Activated CD4-positive, alpha-beta T cell treated with anti-CD3 and anti-CD28 coated beads for 1 hour (primary cell): ENCODE results near the gene DTWD2.
A peak's percentile ranks its signal among the peaks of the same experiment; 100 is the strongest.
"Not testable (repeated sequence)": the region's sequence is repeated elsewhere in the genome, so short reads cannot be mapped to it uniquely, and the experiment has no call there.

ENCODE experiments used
- DNase-seq: peaks from one replicate; pipeline ENCODE4 v3.0.0-alpha.2; 2020

The DTWD2 gene

DNA sequence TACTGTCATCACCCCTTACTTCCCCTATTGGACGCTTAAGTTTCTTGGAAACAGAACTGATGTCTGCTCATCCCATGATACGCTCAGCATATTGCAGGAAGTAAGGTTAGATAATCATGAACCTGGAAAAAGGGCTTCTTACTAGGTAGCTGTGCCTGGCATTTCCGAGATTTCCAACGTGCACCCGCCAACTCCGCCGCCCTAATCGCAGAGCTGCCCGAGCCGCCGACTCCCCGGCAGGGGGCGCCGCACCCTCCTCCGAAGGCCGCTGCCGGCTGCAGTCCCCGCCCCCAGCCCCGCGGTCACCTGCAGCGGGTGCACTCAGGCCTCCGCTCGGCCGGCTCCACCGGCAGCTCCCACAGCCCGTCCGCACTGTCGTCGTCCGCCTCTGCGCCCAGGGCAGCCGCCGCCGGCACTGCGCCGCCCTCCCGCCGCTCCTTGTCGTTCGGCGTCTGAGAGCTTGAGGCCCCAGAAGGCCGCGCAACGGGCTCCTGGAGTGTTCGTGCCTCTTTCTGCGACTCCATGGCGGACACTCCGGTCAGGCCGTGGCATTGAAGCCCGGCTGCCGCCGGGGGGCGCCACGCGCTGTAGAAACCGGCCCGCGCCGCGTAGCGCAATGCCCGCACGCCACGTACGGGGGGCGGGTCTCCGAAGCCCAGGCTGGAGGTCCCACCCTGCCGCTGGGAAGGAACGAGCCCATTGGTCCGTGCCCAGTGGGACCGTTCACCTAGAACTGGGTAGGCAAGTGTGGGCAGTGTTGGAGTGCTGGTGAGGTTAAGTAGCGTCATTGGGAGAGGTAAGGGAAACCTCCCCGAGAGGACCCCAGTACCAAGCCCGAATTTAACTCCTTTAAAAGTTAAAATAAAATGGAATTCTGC lies at the start of gene DTWD2:
Gene DTWD2, minus strand, starts transcription at position 560 of the 878 bp plus-strand sequence. Its CDS starts 36 bp downstream, at position 524.
- peak; percentile 85 for DNase-seq

- DNase-seq, result no peak
Observed at GRCh38 chr5:119037496-119038215, 49.3 kb upstream of the DTWD2 start.

- DNase-seq, result no peak
Observed at GRCh38 chr5:119036101-119036762, 47.9 kb upstream of the DTWD2 start.

DNA sequence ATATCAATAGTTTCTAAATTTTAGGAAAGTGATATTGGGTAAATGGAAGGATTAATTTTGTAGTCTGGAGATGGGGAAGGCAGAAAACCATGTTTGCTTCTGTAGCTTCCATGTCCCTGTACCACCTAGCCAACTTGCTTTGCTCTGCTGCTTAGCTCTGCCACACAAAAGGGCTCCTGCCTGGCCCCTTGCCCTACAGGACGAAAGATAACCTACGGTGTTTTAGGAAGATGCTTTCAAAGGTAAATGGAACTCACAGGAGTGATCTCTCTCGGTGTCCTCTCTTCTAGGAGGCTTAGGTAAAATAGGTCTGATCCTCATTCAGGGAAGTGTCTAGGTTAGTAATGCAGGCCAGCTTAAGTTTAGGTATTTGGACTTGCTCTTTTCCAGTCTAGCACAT lies 44.8 kb upstream of the DTWD2 start:
- no peak for DNase-seq

- no peak for DNase-seq
Observed at GRCh38 chr5:119032656-119033055, 44.3 kb upstream of the DTWD2 start.

DNA sequence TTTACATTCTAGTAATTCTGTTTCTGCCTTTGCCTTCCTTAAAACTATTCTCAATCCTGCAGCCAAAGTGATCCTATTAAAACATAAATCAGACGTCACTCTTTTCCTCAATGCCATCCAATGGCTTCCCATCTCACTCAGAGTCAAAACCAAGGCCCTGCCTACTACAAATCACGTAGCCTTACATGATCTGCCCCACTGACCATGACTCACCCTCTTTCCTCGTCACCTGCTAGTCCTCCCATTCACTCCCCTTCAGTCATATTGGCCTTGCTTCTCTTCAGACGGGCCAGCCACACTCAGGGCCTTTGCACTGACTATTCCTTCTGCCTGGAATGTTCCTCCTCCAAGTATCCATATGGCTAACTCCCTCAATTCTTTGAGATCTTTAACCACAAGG lies 43.6 kb upstream of the DTWD2 start:
- no peak for DNase-seq

DNA sequence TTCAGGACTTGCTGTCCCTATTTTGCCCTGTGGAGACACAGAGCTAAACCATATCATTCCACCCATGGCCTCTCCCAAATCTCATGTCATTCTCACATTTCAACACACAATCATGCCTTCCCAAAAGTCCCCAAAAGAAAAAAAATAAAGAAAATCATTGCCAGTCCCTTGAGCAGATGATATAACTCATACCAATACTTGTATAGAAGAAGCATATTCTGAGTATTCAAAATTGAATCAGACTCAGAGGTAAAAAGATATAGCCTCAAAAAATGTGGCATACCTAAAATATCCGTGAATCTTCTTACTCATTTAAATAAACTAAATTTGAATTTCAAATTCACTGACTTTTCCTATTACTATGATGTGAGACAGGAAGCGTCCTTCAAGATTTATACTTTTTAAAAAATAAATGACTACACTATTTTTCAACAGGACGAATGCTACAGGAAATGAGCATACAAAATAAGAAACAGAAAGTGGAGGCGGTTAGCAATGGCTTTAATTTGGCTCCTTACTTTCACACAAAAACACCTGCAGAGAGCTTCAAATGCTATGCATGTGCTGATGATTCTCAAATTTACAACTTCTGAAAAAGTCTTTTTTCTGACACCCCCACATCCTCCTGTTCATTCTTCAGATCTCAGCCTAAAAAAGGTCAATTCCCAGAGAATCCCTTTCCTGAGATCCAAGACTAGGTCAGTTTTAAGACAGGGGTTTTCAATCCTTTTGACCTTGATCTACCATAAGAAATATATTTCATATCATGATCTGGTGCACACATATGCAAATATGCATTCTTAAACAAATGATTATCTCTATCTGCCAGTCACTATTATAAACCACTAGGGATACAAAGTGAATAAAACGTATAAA lies 42.9 kb upstream of the DTWD2 start:
- no peak for DNase-seq

DNA sequence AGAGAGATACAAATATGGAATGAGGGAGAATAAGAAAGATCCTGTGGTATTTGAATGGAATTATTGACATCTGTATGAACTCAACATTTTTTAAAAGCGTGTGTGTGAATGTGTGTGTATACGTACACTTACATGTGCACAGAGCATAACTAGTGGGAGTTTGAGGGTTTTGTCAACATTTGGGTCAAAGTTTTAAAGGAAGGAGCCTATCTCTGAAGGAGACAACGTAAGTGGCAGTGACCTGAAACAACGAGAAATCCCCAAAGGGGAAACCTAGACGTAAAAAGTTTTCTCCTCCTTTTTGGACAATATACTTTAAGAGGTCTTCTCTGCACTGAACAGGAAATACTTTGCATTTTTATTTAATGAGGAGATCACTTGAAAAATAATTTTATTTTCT lies 40.2 kb upstream of the DTWD2 start:
- no peak for DNase-seq

DNA sequence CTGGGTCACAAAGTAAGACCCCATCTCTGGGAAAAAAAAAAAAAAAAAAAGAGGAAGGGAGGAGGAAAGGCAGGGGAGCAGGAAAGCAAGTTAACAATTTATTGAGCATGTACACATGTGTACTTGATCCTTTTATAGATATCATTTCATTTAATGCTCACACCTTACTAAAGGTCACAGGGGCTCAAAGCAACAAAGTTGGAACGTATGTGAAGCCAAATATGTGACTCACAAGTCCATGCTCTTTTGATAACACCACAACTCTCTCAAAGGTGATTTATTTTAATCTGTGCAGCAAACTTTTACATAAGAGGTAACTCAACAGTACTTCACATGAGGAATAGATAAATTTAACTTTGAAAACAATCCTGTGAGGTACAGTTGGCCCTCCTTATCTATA lies 34.4 kb upstream of the DTWD2 start:
- no peak for DNase-seq

DNA sequence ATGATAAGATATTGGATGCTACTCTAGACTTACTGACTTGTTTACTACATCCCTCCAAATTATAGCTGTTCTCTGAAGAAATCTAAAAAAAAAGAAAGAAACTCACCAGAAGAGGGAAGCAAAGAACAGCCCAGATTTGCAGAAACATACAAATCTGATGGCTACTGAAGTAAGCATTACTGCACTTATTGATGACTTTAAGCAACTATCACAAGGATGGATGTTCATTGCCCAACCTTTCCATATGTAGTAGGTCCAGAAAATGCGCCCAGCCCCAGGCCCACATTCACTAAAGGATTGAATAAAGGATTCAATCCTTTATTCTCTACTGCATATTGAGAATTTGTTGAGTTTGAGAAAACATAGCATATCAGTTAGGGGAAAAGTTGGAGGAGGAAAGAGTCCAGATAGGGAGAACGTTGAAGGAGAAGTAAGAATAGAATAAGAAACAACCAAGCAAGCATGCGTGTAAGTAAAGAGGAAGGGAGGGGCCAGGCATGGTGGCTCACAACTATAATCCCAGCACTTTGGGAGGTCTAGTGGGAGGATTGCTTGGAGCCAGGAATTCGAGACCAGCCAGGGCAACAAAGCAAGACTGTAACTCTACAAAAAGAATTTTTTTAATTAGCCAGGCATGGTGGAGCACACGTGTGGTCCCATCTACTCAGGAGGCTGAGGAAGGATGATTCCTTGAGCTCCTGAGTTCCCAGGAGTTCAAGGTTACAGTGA lies 33.8 kb upstream of the DTWD2 start:
- DNase-seq, result no peak

- no peak for DNase-seq
Observed at GRCh38 chr5:119021149-119021732, 32.9 kb upstream of the DTWD2 start.

DNA sequence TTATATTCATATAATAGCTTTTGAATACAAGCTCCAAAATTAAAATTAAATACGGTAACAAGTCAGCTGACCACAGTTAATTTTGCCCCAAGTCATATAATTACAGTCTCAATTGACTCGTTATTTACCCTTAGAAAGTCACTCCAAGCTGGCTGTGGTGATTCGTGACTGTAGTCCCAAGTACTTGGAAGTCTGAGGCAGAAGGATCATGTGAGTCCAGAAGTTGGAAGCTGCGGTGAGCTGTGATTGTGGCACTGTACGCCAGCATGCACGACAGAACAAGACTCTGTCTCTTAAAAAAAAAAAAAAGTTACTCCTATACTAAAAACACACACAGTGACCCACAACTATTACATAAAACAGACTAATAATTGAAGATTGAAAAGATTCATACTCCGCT lies 31.6 kb upstream of the DTWD2 start:
- DNase-seq, result no peak

DNA sequence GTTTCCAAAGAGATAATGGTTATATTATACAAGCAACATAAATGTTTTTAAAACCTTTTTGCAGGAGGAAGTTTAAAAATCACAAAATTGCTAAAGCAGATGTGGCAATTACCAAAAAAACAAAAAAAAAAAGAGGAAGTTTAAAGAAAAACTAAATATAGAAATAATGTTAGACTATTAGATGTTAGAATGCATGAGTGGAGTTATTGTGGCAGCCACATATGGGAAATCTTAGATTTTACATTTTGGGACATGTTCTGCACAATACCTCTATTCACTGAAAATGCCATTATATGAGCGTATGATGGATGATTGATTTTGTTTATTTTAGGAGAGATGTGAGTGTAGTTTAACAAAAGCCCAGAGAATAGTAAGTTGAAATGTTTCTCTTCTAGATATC lies 31.2 kb upstream of the DTWD2 start:
- no peak for DNase-seq

DNA sequence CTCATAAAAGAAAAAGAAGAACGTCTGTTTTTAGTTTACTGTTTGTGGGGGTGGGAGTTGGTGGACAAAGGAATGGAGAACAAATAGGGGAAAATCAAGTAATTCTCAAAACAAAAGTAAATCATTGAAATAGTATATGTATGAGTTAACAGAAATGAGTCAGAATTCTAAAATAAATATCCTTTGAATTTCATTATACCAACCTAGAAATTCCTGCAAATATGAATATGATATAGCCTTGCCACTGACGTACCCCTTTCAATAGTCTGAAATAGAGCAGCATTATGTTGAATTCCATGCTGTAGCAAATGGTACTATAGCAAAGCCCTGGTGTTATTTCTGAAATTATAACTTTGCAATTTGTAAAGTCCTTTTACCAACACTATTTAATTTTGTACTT lies 29.6 kb upstream of the DTWD2 start:
- no peak for DNase-seq

- no peak for DNase-seq
Observed at GRCh38 chr5:119016125-119016774, 27.9 kb upstream of the DTWD2 start.

DNA sequence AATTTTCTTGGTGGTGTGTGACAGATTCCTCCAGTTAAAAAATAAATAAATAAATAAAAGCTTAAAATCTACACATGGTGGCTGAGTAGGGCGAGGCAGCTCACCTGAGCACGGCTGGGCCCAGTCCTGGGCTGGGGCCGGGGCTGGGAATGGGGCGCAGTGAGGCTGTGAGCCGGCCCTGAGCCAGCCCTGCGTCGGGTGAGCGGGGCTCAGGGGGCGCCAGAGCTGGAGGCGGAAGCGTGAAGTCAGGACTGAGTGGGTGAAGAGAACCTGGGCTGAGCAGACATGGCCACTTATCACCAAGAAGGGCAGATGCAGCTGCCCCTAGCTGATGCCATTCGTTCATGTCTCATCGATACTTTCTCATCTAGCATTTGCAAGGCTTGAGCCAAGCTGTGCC lies 22.8 kb upstream of the DTWD2 start:
- DNase-seq, result no peak

GRCh38 chr5:119010206-119010605 lies 21.9 kb upstream of the DTWD2 start:
- no peak for DNase-seq

DNA sequence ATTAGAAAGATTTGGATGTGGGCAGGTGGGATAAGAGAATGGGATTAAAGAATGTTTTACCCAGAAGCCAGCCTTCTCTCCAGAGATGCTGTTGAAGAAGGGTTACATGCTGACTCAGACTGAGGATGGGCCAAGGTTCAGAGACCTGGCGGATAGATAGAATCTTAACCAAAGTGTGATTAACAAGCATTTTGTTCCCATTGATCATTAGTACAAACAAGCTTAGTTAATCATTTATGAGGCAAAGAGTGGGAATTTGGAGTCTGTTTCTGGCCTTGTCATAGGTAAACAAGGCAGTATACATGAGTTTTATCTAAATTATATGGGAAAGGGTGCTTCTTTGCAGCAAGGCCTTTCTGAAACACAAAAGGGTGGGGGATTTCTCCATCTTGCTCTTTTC lies 20.8 kb upstream of the DTWD2 start:
- no peak for DNase-seq

- no peak for DNase-seq
Observed at GRCh38 chr5:118999696-119000095, 11.3 kb upstream of the DTWD2 start.

GRCh38 chr5:118998861-118999260 lies 10.5 kb upstream of the DTWD2 start:
- DNase-seq, result not testable (repeated sequence)

GRCh38 chr5:118996098-118996497 lies 7.8 kb upstream of the DTWD2 start:
- DNase-seq, result no peak
